H1 (cell line): ENCODE measurements around the gene OTUB1. TPM values are rescaled to one million over a fixed set of nuclear protein-coding genes. Genes with fewer than 3 reads are reported as not detected.

Experiments used
- CTCF ChIA-PET: fragments of 300-600 bp; sonication (Branson Sonifier 250); formaldehyde crosslinking; loops from one replicate; lab custom pipeline; 2021; ENCODE audit not compliant: partially characterized antibody; lab: Charles Lee
- POLR2A ChIA-PET: fragments of 300-600 bp; sonication (Branson Sonifier 250); formaldehyde crosslinking; loops from one replicate; lab custom pipeline; 2021; ENCODE audit warnings: inconsistent platforms; ENCODE audit not compliant: partially characterized antibody; lab: Charles Lee
- DNase-seq, 2 experiments: peaks; one replicate each; pipeline versions ENCODE4 v3.0.0 to v3.0.0-alpha.2; 2010 to 2022; ENCODE audit warnings: low spot score in 2 of 2, low read depth in 1 of 2, mixed read lengths in 1 of 2
- FAIRE-seq: peaks from 2 replicates; lab custom pipeline; 2011; peaks lifted over from hg19 to GRCh38; lab: Jason Lieb, UNC
- H2AFZ ChIP-seq: 2 replicates; pipeline ENCODE4 v1.8.1; 2012; ENCODE audit warnings: low read length, inconsistent platforms
- H2AK5ac ChIP-seq: 2 replicates; pipeline ENCODE4 v1.6.1; 2013; ENCODE audit warnings: low read depth, low read length
- H2BK120ac ChIP-seq: replicated peaks from 2 replicates; pipeline ENCODE3; 2013; ENCODE audit warnings: low read depth, low read length, inconsistent platforms
- H2BK12ac ChIP-seq: 2 replicates; pipeline ENCODE4 v1.6.1; 2013; ENCODE audit warnings: low read depth, low read length
- H2BK15ac ChIP-seq: 2 replicates; pipeline ENCODE4 v1.6.1; 2013; ENCODE audit warnings: low read length
- H2BK20ac ChIP-seq: 2 replicates; pipeline ENCODE4 v1.6.1; 2013; ENCODE audit warnings: low read length
- H2BK5ac ChIP-seq: 2 replicates; pipeline ENCODE4 v1.6.1; 2013; ENCODE audit warnings: low read depth, low read length
- H3K14ac ChIP-seq: 2 replicates; pipeline ENCODE4 v1.6.1; 2013; ENCODE audit warnings: inconsistent platforms; ENCODE audit not compliant: insufficient read length
- H3K18ac ChIP-seq: 2 replicates; pipeline ENCODE4 v1.6.1; 2013; ENCODE audit warnings: low read length; ENCODE audit errors: extremely low read depth
- H3K23ac ChIP-seq: 2 replicates; pipeline ENCODE4 v1.6.1; 2013; ENCODE audit warnings: inconsistent platforms; ENCODE audit not compliant: insufficient read length
- H3K23me2 ChIP-seq: 2 replicates; pipeline ENCODE4 v1.6.1; 2013; ENCODE audit warnings: low read depth, low read length
- H3K27ac ChIP-seq: 2 replicates; pipeline ENCODE4 v1.6.1; 2011; ENCODE audit warnings: low read depth, low read length, inconsistent platforms
- H3K27me3 ChIP-seq, 4 experiments: replicated peaks in 1 of 4; 1 replicate in 1 of 4; 2 replicates in 3 of 4; pipeline versions ENCODE4 v1.6.1 to v1.8.1; 2011 to 2013; ENCODE audit warnings: low read length in 3 of 4, mild to moderate bottlenecking in 3 of 4, inconsistent platforms in 2 of 4, mixed read lengths in 2 of 4, moderate library complexity in 1 of 4; ENCODE audit not compliant: control insufficient read depth in 3 of 4, insufficient read depth in 3 of 4; ENCODE audit errors: extremely low read depth in 1 of 4
- H3K36me3 ChIP-seq, 4 experiments: 2 replicates each; pipeline versions ENCODE4 v1.6.1 to v1.8.1; 2011 to 2013; ENCODE audit warnings: mild to moderate bottlenecking in 4 of 4, low read length in 3 of 4, moderate library complexity in 2 of 4, control low read depth in 1 of 4, inconsistent platforms in 1 of 4; ENCODE audit not compliant: insufficient read depth in 4 of 4, control insufficient read depth in 2 of 4
- H3K4ac ChIP-seq: replicated peaks from 2 replicates; pipeline ENCODE3; 2013; ENCODE audit warnings: low read length, low read depth, mixed read lengths, inconsistent platforms; ENCODE audit not compliant: insufficient read length
- H3K4me1 ChIP-seq, 4 experiments: replicated peaks in 1 of 4; 1 replicate in 1 of 4; 2 replicates in 3 of 4; pipeline versions ENCODE4 v1.6.1 to v1.8.1; 2011 to 2013; ENCODE audit warnings: low read length in 3 of 4, inconsistent platforms in 2 of 4, mixed read lengths in 1 of 4; ENCODE audit not compliant: insufficient read depth in 4 of 4, control insufficient read depth in 3 of 4
- H3K4me2 ChIP-seq, 2 experiments: 2 replicates each; pipeline versions ENCODE4 v1.6.1 to v1.8.1; 2011 to 2013; ENCODE audit warnings: low read depth in 2 of 2, low read length in 2 of 2, control low read depth in 1 of 2, inconsistent platforms in 1 of 2, mild to moderate bottlenecking in 1 of 2; ENCODE audit not compliant: insufficient read depth in 1 of 2
- H3K4me3 ChIP-seq, 4 experiments: fragments of 200-600, 300-600 bp in 1 of 4; sonication (generic), shearing (Covaris generic), sonication (Bioruptor Twin) in 1 of 4; 2 replicates each; pipeline versions ENCODE4 v1.5.1 to v1.8.1; 2011 to 2016; ENCODE audit warnings: low read length in 4 of 4, low read depth in 3 of 4, control low read depth in 2 of 4, inconsistent platforms in 2 of 4, mild to moderate bottlenecking in 2 of 4, mixed read lengths in 1 of 4, moderate library complexity in 1 of 4; ENCODE audit not compliant: insufficient read depth in 2 of 4; ENCODE audit errors: extremely low read depth in 1 of 4
- H3K56ac ChIP-seq: replicated peaks from 2 replicates; pipeline ENCODE3; 2013; ENCODE audit warnings: low read depth, mild to moderate bottlenecking, mixed read lengths, low read length, inconsistent platforms; ENCODE audit not compliant: insufficient read length
- H3K79me1 ChIP-seq: 2 replicates; pipeline ENCODE4 v1.6.1; 2013; ENCODE audit warnings: low read depth, low read length, control low read depth
- H3K79me2 ChIP-seq, 2 experiments: 2 replicates each; pipeline versions ENCODE4 v1.6.1 to v1.8.1; 2012 to 2013; ENCODE audit warnings: low read length in 2 of 2, mild to moderate bottlenecking in 2 of 2, inconsistent platforms in 1 of 2; ENCODE audit not compliant: insufficient read depth in 2 of 2, control insufficient read depth in 1 of 2
- H3K9ac ChIP-seq, 4 experiments: replicated peaks in 1 of 4; 1 replicate in 1 of 4; 2 replicates in 3 of 4; pipeline versions ENCODE4 v1.6.1 to v1.8.1; 2011 to 2013; ENCODE audit warnings: low read depth in 3 of 4, low read length in 3 of 4, control low read depth in 2 of 4, mild to moderate bottlenecking in 2 of 4, moderate library complexity in 2 of 4, inconsistent platforms in 1 of 4; ENCODE audit errors: extremely low read depth in 1 of 4
- H3K9me3 ChIP-seq, 2 experiments: 2 replicates each; pipeline versions ENCODE4 v1.6.1 to v1.8.1; 2012 to 2013; ENCODE audit warnings: mild to moderate bottlenecking in 2 of 2, moderate library complexity in 2 of 2, control low read depth in 1 of 2, inconsistent platforms in 1 of 2, low read depth in 1 of 2, low read length in 1 of 2, mixed read lengths in 1 of 2; ENCODE audit not compliant: insufficient read depth in 2 of 2
- H4K20me1 ChIP-seq, 2 experiments: replicated peaks in 1 of 2; 2 replicates each; pipeline versions ENCODE3 to v1.8.1; 2011 to 2013; ENCODE audit warnings: inconsistent platforms in 2 of 2, low read length in 2 of 2, mild to moderate bottlenecking in 1 of 2; ENCODE audit not compliant: insufficient read depth in 2 of 2, control insufficient read depth in 1 of 2
- H4K5ac ChIP-seq: 2 replicates; pipeline ENCODE4 v1.6.1; 2013; ENCODE audit warnings: low read length, low read depth, mixed read lengths, inconsistent platforms; ENCODE audit not compliant: insufficient read length
- H4K8ac ChIP-seq: 2 replicates; pipeline ENCODE4 v1.8.0; 2013; ENCODE audit warnings: mild to moderate bottlenecking, moderate library complexity, low read length, inconsistent platforms; ENCODE audit not compliant: insufficient read depth; ENCODE audit errors: extremely low read depth
- H4K91ac ChIP-seq: replicated peaks from 2 replicates; pipeline ENCODE3; 2013; ENCODE audit warnings: low read length, mixed read lengths, inconsistent platforms; ENCODE audit not compliant: insufficient read length
- BACH1 ChIP-seq: IDR thresholded peaks from 2 replicates; pipeline ENCODE4 v1.6.1; 2012; ENCODE audit warnings: low read length, improper control_type of control experiment
- CHD2 ChIP-seq: IDR thresholded peaks from 2 replicates; pipeline ENCODE4 v1.6.1; 2012; ENCODE audit warnings: low read length, improper control_type of control experiment
- CREB1 ChIP-seq: IDR thresholded peaks from 2 replicates; pipeline ENCODE4 v1.6.1; 2012; ENCODE audit warnings: inconsistent platforms
- EGR1 ChIP-seq: IDR thresholded peaks from 2 replicates; pipeline ENCODE4 v1.6.1; 2011; ENCODE audit warnings: low read depth, low read length, borderline replicate concordance
- HDAC2 ChIP-seq, 2 experiments: fragments of 300-600 bp in 1 of 2; sonication (generic) in 1 of 2; IDR thresholded peaks; 2 replicates each; pipeline ENCODE4 v1.6.1; 2011 to 2012; ENCODE audit warnings: low read depth in 2 of 2, low read length in 2 of 2, mild to moderate bottlenecking in 2 of 2, moderate library complexity in 2 of 2, borderline replicate concordance in 1 of 2, inconsistent platforms in 1 of 2
- MAFK ChIP-seq: IDR thresholded peaks from 2 replicates; pipeline ENCODE4 v1.6.1; 2012; ENCODE audit warnings: low read depth, mild to moderate bottlenecking, improper control_type of control experiment, low read length
- RXRA ChIP-seq: IDR thresholded peaks from 2 replicates; pipeline ENCODE4 v1.6.1; 2011; ENCODE audit warnings: low read depth, mild to moderate bottlenecking, low read length, moderate library complexity; ENCODE audit not compliant: insufficient read depth
- SAP30 ChIP-seq: fragments of 300-600 bp; sonication (generic); IDR thresholded peaks from 2 replicates; pipeline ENCODE4 v1.7.1; 2012; ENCODE audit warnings: low read length, moderate library complexity, mild to moderate bottlenecking, inconsistent platforms; ENCODE audit not compliant: insufficient read depth, insufficient replicate concordance
- SIN3A ChIP-seq, 2 experiments: IDR thresholded peaks in 1 of 2; conservative IDR thresholded peaks in 1 of 2; 2 replicates each; pipeline ENCODE4 v1.6.1; 2011 to 2012; ENCODE audit warnings: low read length in 2 of 2, improper control_type of control experiment in 1 of 2, low read depth in 1 of 2, mild to moderate bottlenecking in 1 of 2
- SP1 ChIP-seq: IDR thresholded peaks from 2 replicates; pipeline ENCODE4 v1.6.1; 2011; ENCODE audit warnings: low read depth, low read length
- SP4 ChIP-seq: IDR thresholded peaks from 2 replicates; pipeline ENCODE4 v1.6.1; 2012; ENCODE audit warnings: low read length, inconsistent platforms
- TEAD4 ChIP-seq: IDR thresholded peaks from 2 replicates; pipeline ENCODE4 v1.6.1; 2012; ENCODE audit warnings: low read depth, low read length, inconsistent platforms, mixed read lengths
- WGBS, 2 experiments: shearing (Covaris generic) in 1 of 2; methylation state at CpG; one replicate each; pipeline versions ENCODE4 v1.1.6 to v1.1.7; 2013 to 2015; ENCODE audit warnings: low lambda C conversion rate in 2 of 2, mixed read lengths in 2 of 2, inconsistent platforms in 1 of 2, low coverage in 1 of 2, missing lambda C conversion rate in 1 of 2; ENCODE audit not compliant: insufficient replicate concordance in 2 of 2, insufficient coverage in 1 of 2, insufficient read length in 1 of 2; ENCODE audit errors: extremely low coverage in 1 of 2, missing lambda C conversion rate in 1 of 2; 5-methylcytosine and 5-hydroxymethylcytosine counted together
- polyA plus RNA-seq, 7 experiments: library from polyadenylated mRNA; depleted of rRNA in 3 of 7; stranded (reverse) in 5 of 7; unstranded in 2 of 7; fragments of >200 nt in 5 of 7; fragments of 200-250 nt in 2 of 7; gene quantifications; 1 replicate in 5 of 7; 2 replicates in 1 of 7; 4 replicates in 1 of 7; pipeline versions ENCODE4 v1.2.1 to v1.2.3, GENCODE V29; 2011 to 2013; ENCODE audit warnings: missing spikeins in 2 of 7, mixed read lengths in 2 of 7
- total RNA-seq: library from RNA; stranded (reverse); fragmentation: NEBNext Ultra II Directional; extraction: Animal tissue kit (Norgen Biotek cat#: 25700); gene quantifications from 2 replicates; pipeline ENCODE4 v1.2.1, GENCODE V29; 2021
- TF ChIP-seq, protein P1 (sequence below): IDR thresholded peaks from 2 replicates; pipeline ENCODE4 v1.6.1; 2011; ENCODE audit warnings: low read length, improper control_type of control experiment

The OTUB1 gene
- total and polyA plus RNA-seq, 2 of the 8 experiments (the other 6 are each of a cell fraction or from before 2014, with no cell fraction given) = 110 to 274 TPM

DNA sequence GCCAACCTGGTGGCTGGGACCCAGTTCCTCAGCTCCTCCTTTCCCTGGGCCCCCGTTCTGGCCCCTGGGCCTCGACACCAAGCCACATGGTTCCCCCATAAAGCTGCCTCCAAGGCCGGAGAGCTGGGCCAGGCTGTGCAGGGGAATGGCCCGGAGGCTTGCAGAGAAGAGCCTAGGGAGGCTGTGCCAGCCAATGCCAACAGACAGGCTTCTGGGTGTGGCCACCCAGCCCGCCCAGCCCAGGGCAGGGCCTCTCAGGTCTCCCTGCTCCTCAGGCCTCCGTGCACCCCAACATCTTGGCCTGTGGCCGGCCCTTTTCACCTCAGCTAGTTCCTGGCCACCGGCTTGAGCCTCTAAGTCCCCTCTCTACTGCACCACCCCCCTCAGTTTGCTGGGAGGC, 32.1 kb downstream of the OTUB1 start:
- Histone ChIP-seq H3K27me3 (peaks cover 2 to 36% (median 22%) of the 10 kb centered on the region in 4 experiments; a peak in 6 of 7 replicates), H3K14ac (no peak overlapping the region), H2AFZ (no peak overlapping the region), H3K18ac (no peak overlapping the region), H3K4me2 (no peak overlapping the region), H4K20me1 (peaks cover 3 to 4% of the 10 kb centered on the region in 2 experiments), H3K9me3 (no peaks in the 10 kb centered on the region), H4K5ac (no peak overlapping the region), H3K36me3 (no peaks in the 10 kb centered on the region), H2BK120ac (no peak overlapping the region), H3K27ac (no peak overlapping the region), H3K9ac (no peak overlapping the region), H4K91ac (no peak overlapping the region), H3K23me2 (no peaks in the 10 kb centered on the region), H2AK5ac (no peak overlapping the region), H3K23ac (no peak overlapping the region), H2BK15ac (no peak overlapping the region; the same call in 1 of the 2 replicates), H3K4ac (no peak overlapping the region), H3K56ac (no peak overlapping the region), H2BK5ac (no peak overlapping the region), H2BK12ac (no peak overlapping the region), H3K79me2 (no peaks in the 10 kb centered on the region), H4K8ac (no peak overlapping the region), H3K4me3 (no peak overlapping the region), H2BK20ac (no peak overlapping the region), H3K4me1 (peaks cover 0 to 27% (median 20%) of the 10 kb centered on the region in 4 experiments; a peak in 6 of 7 replicates), H3K79me1 (no peaks in the 10 kb centered on the region)
- TF ChIP-seq, protein P1, sequence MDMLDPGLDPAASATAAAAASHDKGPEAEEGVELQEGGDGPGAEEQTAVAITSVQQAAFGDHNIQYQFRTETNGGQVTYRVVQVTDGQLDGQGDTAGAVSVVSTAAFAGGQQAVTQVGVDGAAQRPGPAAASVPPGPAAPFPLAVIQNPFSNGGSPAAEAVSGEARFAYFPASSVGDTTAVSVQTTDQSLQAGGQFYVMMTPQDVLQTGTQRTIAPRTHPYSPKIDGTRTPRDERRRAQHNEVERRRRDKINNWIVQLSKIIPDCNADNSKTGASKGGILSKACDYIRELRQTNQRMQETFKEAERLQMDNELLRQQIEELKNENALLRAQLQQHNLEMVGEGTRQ = no peak
- TF ChIP-seq HDAC2 (IDR thresholded peaks at IDR 0.05; ENCODE audit: borderline replicate concordance in 1 of 2, low read depth in 2 of 2, low read length in 2 of 2) = no peak
- TF ChIP-seq SP1 = no peak
- no peak for TF ChIP-seq TEAD4
- TF ChIP-seq CREB1 = no peak
- no peak for TF ChIP-seq SP4
- no peak for TF ChIP-seq SAP30
- TF ChIP-seq SIN3A (conservative IDR thresholded peaks at IDR 0.05 in 1 of 2, IDR thresholded peaks at IDR 0.05 in 1 of 2; ENCODE audit: low read depth in 1 of 2, low read length in 2 of 2) = no peak
- no peak for TF ChIP-seq CHD2
- no peak for TF ChIP-seq MAFK
- no peak for TF ChIP-seq EGR1
- no peak for TF ChIP-seq BACH1
- TF ChIP-seq RXRA = no peak
- FAIRE-seq (no peak), DNase-seq (no peak)
- CTCF ChIA-PET = interaction anchor here (0.6 to 8.2 kb wide), 10 partner anchors 9 to 975 kb away, joined by 3 to 74 read pairs (median 3); no protein-coding TSS in a partner anchor
- 84% methylated on average over 5 of the region's 8 CpGs; no CpG with 5 or more reads in 1 of the 2 experiments for WGBS, 2 experiments
- POLR2A ChIA-PET = interaction anchor here (0.6 to 2.0 kb wide), 3 partner anchors 10 to 80 kb away, joined by 4 to 11 read pairs (median 5); no protein-coding TSS in a partner anchor
